HG02852 (cell line): Measurements from ENCODE around the gene EXOC3.
A peak's percentile ranks its signal among the peaks of the same experiment; 100 is the strongest.

ENCODE experiments used
- ATAC-seq: cut with Tn5 transposase; IDR thresholded peaks from one replicate; pipeline ENCODE4 v1.9.1; 2021; ENCODE audit warnings: mild to moderate bottlenecking, moderate library complexity; ENCODE audit not compliant: unreplicated experiment

The EXOC3 gene

GRCh38 chr5:424301-425110 is 18.5 kb upstream of the EXOC3 start:
- ATAC-seq, result peak; percentile 84

GRCh38 chr5:425714-426113 is 17.3 kb upstream of the EXOC3 start:
- ATAC-seq, result no peak

- ATAC-seq, result no peak
Measured at GRCh38 chr5:426392-426976, 16.5 kb upstream of the EXOC3 start.

GRCh38 chr5:427415-428087 is 15.4 kb upstream of the EXOC3 start:
- no peak for ATAC-seq

- no peak for ATAC-seq
Measured at GRCh38 chr5:428219-428618, 14.8 kb upstream of the EXOC3 start.

- no peak for ATAC-seq
Measured at GRCh38 chr5:428754-429452, 14.1 kb upstream of the EXOC3 start.

GRCh38 chr5:429453-430188 is 13.4 kb upstream of the EXOC3 start:
- no peak for ATAC-seq

GRCh38 chr5:430214-430925 is 12.6 kb upstream of the EXOC3 start:
- ATAC-seq, result no peak

GRCh38 chr5:431001-431710 is 11.8 kb upstream of the EXOC3 start:
- peak; percentile 58 for ATAC-seq

GRCh38 chr5:431711-432050 is 11.3 kb upstream of the EXOC3 start:
- ATAC-seq, result no peak

- ATAC-seq, result no peak
Measured at GRCh38 chr5:432201-432927, 10.6 kb upstream of the EXOC3 start.

- ATAC-seq, result no peak
Measured at GRCh38 chr5:432928-433791, 9.8 kb upstream of the EXOC3 start.

- ATAC-seq, result no peak
Measured at GRCh38 chr5:433836-434235, 9.1 kb upstream of the EXOC3 start.

GRCh38 chr5:434443-435146 is 8.4 kb upstream of the EXOC3 start:
- no peak for ATAC-seq

GRCh38 chr5:435156-435790 is 7.7 kb upstream of the EXOC3 start:
- ATAC-seq, result no peak

GRCh38 chr5:435961-436640 is 6.9 kb upstream of the EXOC3 start:
- no peak for ATAC-seq

GRCh38 chr5:436641-436975 is 6.4 kb upstream of the EXOC3 start:
- ATAC-seq, result no peak
